Hepatocyte (in vitro differentiated cells): Measurements from ENCODE around the gene LASP1. TPM values are rescaled to one million over a fixed set of nuclear protein-coding genes. Genes with fewer than 3 reads are reported as not detected.

Experiments used
- DNase-seq: peaks from one replicate; pipeline ENCODE4 v3.0.0-alpha.2; 2016; ENCODE audit warnings: low spot score
- H2AFZ ChIP-seq: fragments of 200-600 bp; sonication (generic); 2 replicates; pipeline ENCODE4 v1.6.0; 2016; ENCODE audit warnings: antibody characterized with exemption, mild to moderate bottlenecking
- H3K27ac ChIP-seq: fragments of 200-600 bp; sonication (generic); 2 replicates; pipeline ENCODE4 v1.5.1; 2016; ENCODE audit warnings: mild to moderate bottlenecking
- H3K27me3 ChIP-seq: fragments of 200-600 bp; sonication (generic); 2 replicates; pipeline ENCODE4 v1.6.1; 2016
- H3K36me3 ChIP-seq: fragments of 200-600 bp; sonication (generic); replicated peaks from 2 replicates; pipeline ENCODE4 v1.5.1; 2016; ENCODE audit warnings: low read depth; ENCODE audit not compliant: insufficient read depth
- H3K4me1 ChIP-seq: fragments of 200-600 bp; sonication (generic); 2 replicates; pipeline ENCODE4 v1.5.1; 2016; ENCODE audit warnings: mild to moderate bottlenecking, moderate library complexity; ENCODE audit not compliant: insufficient read depth
- H3K4me2 ChIP-seq: fragments of 200-600 bp; sonication (generic); 2 replicates; pipeline ENCODE4 v1.6.0; 2016
- H3K4me3 ChIP-seq: fragments of 200-600 bp; sonication (generic); 2 replicates; pipeline ENCODE4 v1.5.1; 2016; ENCODE audit warnings: mild to moderate bottlenecking
- H3K79me2 ChIP-seq: fragments of 200-600 bp; sonication (generic); 2 replicates; pipeline ENCODE4 v1.6.0; 2017; ENCODE audit warnings: mild to moderate bottlenecking
- H3K9me2 ChIP-seq: fragments of 200-600 bp; sonication (generic); replicated peaks from 2 replicates; pipeline ENCODE4 v1.6.0; 2017; ENCODE audit warnings: mild to moderate bottlenecking; ENCODE audit not compliant: insufficient read depth
- H3K9me3 ChIP-seq: fragments of 200-600 bp; sonication (generic); 2 replicates; pipeline ENCODE4 v1.5.1; 2016; ENCODE audit warnings: low read depth, mild to moderate bottlenecking
- H4K20me1 ChIP-seq: fragments of 200-600 bp; sonication (generic); 2 replicates; pipeline ENCODE4 v1.6.0; 2016; ENCODE audit warnings: mild to moderate bottlenecking; ENCODE audit not compliant: insufficient read depth, poor library complexity, severe bottlenecking
- EZH2 ChIP-seq: fragments of 200-600 bp; sonication (generic); IDR thresholded peaks from 2 replicates; pipeline ENCODE4 v1.6.1; 2016; ENCODE audit warnings: antibody characterized with exemption, mild to moderate bottlenecking, borderline replicate concordance
- EZH2phosphoT487 ChIP-seq: fragments of 200-600 bp; sonication (generic); IDR thresholded peaks from one replicate; pipeline ENCODE4 v1.6.1; 2018; ENCODE audit warnings: antibody characterized with exemption, mild to moderate bottlenecking, low read depth, moderate library complexity; ENCODE audit not compliant: unreplicated experiment, severe bottlenecking
- WGBS: methylation state at CpG from one replicate; pipeline ENCODE4 v1.1.6; 2016; ENCODE audit warnings: low lambda C conversion rate; ENCODE audit errors: missing lambda C conversion rate; 5-methylcytosine and 5-hydroxymethylcytosine counted together
- polyA plus RNA-seq: library from polyadenylated mRNA; unstranded; fragments of >200 nt; fragmentation: Nextera tagmentation; extraction: Ambion mirVana; gene quantifications from 2 replicates; pipeline ENCODE4 v1.2.1, GENCODE V29; 2016
- total RNA-seq: library from RNA; depleted of rRNA; stranded (reverse); fragments of >200 nt; gene quantifications from 2 replicates; pipeline ENCODE4 v1.2.3, GENCODE V29; 2014
- TF ChIP-seq, protein P1 (sequence below): fragments of 200-600 bp; sonication (generic); IDR thresholded peaks from 2 replicates; pipeline ENCODE4 v1.5.1; 2016; ENCODE audit warnings: antibody characterized with exemption, mild to moderate bottlenecking; ENCODE audit not compliant: poor library complexity

Gene LASP1
- total and polyA plus RNA-seq, 2 experiments from 2014 or later: 141 to 238 TPM

GRCh38 chr17:38861399-38861843 is 8.4 kb upstream of the LASP1 start:
- TF ChIP-seq EZH2phosphoT487 (no peak), EZH2 (no peak)
- TF ChIP-seq, protein P1, sequence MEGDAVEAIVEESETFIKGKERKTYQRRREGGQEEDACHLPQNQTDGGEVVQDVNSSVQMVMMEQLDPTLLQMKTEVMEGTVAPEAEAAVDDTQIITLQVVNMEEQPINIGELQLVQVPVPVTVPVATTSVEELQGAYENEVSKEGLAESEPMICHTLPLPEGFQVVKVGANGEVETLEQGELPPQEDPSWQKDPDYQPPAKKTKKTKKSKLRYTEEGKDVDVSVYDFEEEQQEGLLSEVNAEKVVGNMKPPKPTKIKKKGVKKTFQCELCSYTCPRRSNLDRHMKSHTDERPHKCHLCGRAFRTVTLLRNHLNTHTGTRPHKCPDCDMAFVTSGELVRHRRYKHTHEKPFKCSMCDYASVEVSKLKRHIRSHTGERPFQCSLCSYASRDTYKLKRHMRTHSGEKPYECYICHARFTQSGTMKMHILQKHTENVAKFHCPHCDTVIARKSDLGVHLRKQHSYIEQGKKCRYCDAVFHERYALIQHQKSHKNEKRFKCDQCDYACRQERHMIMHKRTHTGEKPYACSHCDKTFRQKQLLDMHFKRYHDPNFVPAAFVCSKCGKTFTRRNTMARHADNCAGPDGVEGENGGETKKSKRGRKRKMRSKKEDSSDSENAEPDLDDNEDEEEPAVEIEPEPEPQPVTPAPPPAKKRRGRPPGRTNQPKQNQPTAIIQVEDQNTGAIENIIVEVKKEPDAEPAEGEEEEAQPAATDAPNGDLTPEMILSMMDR: no peak
- H3K9me3 ChIP-seq: no peaks in the 10 kb centered on the region
- H3K9me2 ChIP-seq: no peaks in the 10 kb centered on the region
- no peaks in the 10 kb centered on the region for H3K79me2 ChIP-seq
- WGBS: 57% methylated on average over 8 of the region's 8 CpGs
- H4K20me1 ChIP-seq: no peaks in the 10 kb centered on the region
- H2AFZ ChIP-seq: no peak overlapping the region
- H3K4me2 ChIP-seq: no peak overlapping the region
- H3K4me3 ChIP-seq: no peak overlapping the region
- DNase-seq: no peak
- H3K4me1 ChIP-seq: no peaks in the 10 kb centered on the region
- no peaks in the 10 kb centered on the region for H3K27me3 ChIP-seq
- H3K36me3 ChIP-seq: no peaks in the 10 kb centered on the region
- H3K27ac ChIP-seq: no peak overlapping the region

DNA sequence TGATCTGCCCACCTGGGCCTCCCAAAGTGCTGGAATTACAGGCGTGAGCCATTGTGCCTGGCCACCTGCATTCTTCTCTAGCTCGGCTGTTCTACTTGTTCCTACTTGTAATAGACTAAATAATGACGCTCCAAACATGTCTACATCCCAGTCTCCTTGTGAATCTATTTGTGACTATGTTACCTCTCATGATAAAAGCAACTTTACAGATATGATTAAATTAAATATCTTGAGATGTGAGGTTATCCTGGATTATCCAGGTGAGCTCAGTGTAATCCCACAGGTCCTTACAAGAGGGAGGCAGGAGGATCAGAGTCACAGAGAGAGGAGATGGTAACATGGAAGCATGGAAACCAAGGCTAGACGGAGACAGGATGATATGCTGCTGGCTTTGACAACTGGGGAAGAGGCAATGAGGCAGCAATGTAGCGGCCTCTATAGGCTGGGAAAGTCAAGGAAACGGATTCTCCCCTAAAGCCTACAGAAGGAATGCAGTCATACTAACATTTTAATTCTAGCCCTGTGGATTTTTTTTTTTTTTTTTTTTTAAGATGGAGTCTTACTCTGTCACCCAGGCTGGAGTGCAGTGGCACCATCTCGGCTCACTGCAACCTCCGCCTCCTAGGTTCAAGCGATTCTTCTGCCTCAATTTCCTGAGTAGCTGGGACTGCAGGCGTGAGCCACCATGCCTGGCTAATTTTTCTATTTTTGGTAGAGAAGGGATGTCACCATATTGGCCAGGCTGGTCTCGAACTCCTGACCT is 5.0 kb upstream of the LASP1 start:
- Histone ChIP-seq H3K27me3 (no peaks in the 10 kb centered on the region), H3K9me2 (no peaks in the 10 kb centered on the region), H2AFZ (no peak overlapping the region), H3K79me2 (no peaks in the 10 kb centered on the region), H3K4me3 (no peak overlapping the region), H3K4me1 (no peaks in the 10 kb centered on the region), H3K36me3 (no peaks in the 10 kb centered on the region), H4K20me1 (no peaks in the 10 kb centered on the region), H3K9me3 (no peaks in the 10 kb centered on the region), H3K27ac (no peak overlapping the region), H3K4me2 (no peak overlapping the region)
- TF ChIP-seq EZH2phosphoT487: no peak
- TF ChIP-seq, protein P1: peak; percentile 27
- TF ChIP-seq EZH2: no peak
- DNase-seq: no peak
- WGBS: 65% methylated on average over 11 of the region's 11 CpGs

GRCh38 chr17:38867179-38867967 is 2.5 kb upstream of the LASP1 start:
- Histone ChIP-seq H3K27ac (peak overlapping the region; percentile 99), H3K79me2 (peaks cover 24% of the 10 kb centered on the region), H3K9me2 (no peaks in the 10 kb centered on the region), H4K20me1 (peaks cover 7% of the 10 kb centered on the region), H3K36me3 (no peaks in the 10 kb centered on the region), H3K4me2 (peak overlapping the region; percentile 89), H3K9me3 (no peaks in the 10 kb centered on the region), H3K4me1 (peaks cover 7% of the 10 kb centered on the region), H2AFZ (peak overlapping the region; percentile 59), H3K27me3 (no peaks in the 10 kb centered on the region), H3K4me3 (peak overlapping the region; percentile 27)
- TF ChIP-seq EZH2: no peak
- TF ChIP-seq, protein P1: peak; percentile 31
- no peak for TF ChIP-seq EZH2phosphoT487
- DNase-seq: peak; percentile 81
- 22% methylated on average over 29 of the region's 31 CpGs for WGBS
